ENCODE measurements around the gene MCF2L.

MCF2L gene

GRCh38 chr13:113033054-113033850 lies 64.2 kb downstream of the MCF2L start:
- no peak for DNase-seq (ENCODE audit: low spot score)

DNA sequence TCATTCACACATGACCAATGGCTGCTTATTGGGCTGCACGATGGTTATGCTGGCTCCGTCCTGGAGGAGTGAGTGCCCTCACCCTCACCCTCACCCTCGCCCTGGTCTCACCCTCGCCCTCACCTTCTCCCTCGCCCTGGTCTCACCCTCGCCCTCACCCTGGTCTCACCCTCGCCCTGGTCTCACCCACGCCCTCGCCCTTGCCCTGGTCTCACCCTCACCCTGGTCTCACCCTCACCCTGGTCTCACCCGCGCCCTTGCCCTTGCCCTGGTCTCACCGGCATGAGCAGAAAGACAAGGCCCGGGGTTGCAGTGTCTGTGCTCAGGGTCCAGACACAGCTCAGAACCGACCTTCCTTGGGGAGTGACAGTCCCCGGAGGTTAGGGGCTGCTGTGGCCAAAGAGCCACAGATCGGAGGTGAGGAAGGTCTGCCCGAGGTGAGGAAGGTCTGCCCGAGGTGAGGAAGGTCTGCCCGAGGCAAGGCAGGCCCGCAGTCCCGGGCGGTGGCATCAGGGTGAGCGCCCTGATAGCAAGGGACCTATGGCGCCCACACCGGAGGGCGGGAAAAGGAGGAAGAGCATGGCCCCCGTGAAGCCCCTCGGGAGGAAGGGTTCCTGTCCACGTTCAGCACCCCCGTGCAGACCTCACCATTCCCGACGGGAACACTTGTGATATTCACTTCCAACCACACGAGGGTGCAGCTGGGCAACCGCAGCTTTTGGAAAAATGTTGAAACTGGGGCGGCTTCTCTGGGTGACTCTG lies 65.6 kb downstream of the MCF2L start:
- peak; percentile 63 for DNase-seq (ENCODE audit: low spot score)

- no peak for DNase-seq (ENCODE audit: low spot score)
Measured at GRCh38 chr13:113035213-113035800, 66.3 kb downstream of the MCF2L start.

- no peak for DNase-seq (ENCODE audit: low spot score)
Measured at GRCh38 chr13:113036401-113036800, 67.4 kb downstream of the MCF2L start.

- no peak for DNase-seq (ENCODE audit: low spot score)
Measured at GRCh38 chr13:113040031-113040430, 71.0 kb downstream of the MCF2L start.

DNA sequence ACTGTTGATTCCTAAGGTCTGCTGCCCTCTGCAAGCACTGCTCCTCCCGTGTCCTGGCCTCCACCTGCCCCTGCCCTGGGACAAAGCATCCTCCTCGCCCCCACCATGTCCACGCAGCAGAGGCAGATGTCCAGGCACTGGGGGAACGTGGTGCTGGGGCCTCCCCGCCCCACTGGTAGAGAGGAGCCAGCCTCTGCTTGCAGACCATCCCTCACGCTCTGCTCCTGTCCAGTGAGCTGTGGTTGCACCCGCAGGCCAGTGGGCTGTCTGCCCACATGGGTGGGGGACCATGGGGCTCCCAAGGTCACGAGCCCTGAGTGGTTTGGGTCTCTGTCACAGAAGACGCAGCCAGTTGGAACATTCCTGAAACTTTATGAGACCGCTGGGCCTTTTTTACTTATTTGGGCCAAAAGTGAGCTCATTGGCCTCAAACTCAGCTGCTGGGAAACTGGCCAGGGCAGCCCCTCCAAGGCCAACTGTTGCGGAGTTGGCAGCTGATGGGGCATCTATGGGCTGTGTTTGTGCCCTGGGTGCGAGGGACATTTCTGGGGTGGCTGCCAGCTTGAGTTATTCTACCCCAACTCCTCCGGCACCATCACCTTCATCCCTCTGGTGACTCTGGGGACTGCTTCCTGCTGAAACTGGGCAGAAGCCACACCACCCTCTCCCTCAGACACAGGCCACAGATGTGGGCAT lies 71.7 kb downstream of the MCF2L start:
- DNase-seq (ENCODE audit: low spot score): peak; percentile 60

DNA sequence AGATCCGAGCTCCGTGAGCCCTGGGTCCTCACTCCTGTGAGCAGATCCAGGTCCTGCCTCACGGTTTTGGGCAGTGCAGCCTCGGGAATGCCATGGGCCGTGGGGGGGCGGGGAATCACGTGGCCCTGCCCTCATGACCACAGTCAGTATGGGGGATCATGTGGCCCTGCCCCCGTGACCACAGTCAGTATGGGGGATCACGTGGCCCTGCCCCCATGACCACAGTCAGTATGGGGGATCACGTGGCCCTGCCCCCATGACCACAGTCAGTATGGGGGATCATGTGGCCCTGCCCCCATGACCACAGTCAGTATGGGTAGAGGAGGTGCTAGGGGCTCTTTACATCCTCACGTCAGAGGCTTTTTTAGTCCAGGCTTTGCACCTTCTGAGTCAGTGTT lies 72.3 kb downstream of the MCF2L start:
- peak; percentile 75 for DNase-seq (ENCODE audit: low spot score)

DNA sequence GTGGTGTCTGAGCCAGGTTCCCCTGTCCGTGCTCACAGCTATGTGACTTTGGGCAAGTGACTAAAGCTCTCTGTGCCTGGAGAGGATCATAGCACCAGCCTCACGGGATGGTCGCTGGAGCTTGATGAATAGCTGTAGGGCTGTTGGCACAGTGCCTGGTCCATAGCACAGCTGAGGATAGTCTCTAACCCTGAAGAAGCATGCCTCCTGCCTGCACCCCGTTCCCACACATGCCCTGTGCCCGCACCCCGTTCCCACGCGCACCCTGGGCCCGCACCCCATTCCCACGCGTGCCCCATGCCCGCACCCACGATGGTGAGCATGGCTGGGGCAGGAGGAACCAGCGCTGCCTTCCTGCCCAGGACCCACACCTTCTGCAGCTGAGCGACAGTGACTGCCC lies 72.9 kb downstream of the MCF2L start:
- DNase-seq (ENCODE audit: low spot score): no peak

DNA sequence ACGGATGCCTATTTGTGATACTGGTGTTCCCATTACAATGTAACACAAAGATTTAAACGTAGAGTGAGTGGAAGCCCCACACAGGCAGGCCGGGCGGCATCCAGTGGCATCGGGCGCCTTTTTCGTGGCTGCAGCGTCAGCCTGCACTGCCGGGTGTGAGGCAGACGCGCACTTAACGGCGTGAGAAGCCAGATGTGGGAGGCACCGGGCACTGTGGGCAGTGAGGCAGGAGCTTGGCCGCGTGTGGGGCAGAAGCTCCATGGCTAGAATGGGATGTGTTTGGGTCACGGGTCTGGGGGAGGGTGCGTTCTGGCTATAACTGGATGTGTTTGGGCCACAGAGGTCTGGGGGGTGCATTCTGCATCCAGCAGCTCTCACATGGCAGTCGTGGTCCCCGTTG lies 73.4 kb downstream of the MCF2L start:
- DNase-seq (ENCODE audit: low spot score): no peak

GRCh38 chr13:113043001-113043630 lies 74.1 kb downstream of the MCF2L start:
- no peak for DNase-seq (ENCODE audit: low spot score)

DNA sequence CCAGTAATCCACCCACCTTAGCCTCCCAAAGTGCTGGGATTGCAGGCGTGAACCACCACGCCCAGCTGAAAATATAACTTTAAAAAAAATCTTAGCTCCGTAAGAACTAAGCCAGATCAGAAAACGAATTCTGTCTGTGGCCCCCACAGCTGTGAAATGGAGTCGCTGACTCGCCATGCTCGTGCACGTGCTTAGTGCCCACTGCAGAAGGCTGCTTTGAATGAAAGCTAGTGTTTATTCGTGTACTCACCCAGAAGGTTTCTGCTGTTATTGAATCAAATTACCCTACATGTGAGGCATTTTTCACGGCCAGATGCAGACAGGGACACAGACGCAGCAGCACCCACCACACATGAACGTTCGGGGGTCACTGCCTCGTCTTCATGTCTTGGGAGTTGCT lies 74.9 kb downstream of the MCF2L start:
- no peak for DNase-seq (ENCODE audit: low spot score)

DNA sequence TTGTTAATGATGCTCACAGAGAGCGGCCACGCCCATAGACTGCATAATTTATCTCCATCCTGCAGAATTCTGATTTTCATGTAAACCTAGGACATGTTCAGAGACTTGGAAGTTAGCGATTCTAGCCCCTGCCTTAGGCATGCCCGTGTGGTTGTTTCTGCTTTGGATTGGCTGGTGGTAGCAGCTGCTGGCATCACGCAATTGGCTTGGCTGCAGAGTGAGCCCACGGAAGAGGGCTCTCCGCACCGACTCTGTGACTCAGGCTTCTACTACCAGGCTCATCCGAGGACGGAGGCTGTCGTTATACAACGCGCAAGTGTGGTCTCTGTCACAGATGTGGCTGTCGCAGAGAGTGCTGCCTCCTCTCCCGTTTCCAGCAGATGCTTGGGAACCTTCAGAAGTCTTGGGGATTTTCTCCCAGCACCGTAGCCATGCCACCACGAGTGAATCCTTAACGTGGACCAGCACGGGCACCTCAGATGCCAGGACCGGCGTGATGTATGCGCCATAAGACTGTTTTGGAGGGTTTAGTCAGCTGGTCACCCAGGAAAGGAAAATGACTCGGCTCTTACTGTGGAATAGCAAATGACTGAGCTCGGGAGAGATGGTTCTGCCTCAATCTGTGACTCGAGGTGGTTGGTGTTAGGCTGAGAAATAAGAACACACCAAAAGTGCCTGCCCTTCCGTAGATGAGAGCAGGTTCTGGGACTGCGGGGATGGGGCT lies 75.5 kb downstream of the MCF2L start:
- peak; percentile 86 for DNase-seq (ENCODE audit: low spot score)

DNA sequence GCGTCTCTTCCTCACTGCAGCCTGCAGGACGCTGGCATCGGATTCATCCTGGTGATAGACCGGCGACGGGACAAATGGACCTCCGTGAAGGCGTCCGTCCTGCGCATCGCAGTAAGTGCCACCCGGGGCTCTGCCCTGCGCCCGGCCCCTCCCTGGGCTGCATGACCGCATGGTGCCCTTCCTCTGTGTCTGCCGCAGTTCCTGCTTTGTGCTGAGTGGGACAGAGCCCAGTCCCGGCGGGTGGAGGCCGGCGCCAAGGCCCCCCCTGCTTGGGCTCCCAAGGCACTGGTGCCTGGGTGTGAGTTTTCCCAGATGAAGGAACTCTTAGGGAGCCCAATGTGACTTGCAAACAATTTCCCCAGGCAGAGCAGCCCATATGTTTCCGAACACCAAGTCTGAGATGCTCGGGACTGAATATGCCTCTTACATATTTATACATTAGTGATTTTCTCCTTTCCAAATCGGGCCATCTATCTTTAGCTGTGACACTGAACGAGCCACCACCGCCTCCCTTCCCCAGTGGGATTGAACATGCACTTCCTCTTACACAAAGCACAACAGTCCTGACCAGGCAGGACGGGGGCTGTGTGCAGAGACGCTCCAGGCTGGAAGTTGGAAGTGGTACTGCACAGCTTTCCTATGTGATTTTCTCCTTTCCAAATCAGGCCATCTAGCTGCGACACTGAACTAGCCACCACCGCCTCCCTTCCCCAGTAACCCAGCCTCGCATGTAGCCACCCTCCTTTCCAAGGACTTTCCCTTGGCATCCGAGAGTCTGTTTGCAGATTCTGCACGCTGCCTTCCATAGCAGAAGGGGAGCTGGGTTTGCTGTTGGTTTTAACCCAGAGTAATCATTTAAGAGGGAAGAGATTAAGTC lies 76.5 kb downstream of the MCF2L start:
- DNase-seq (ENCODE audit: low spot score): peak; percentile 60

DNA sequence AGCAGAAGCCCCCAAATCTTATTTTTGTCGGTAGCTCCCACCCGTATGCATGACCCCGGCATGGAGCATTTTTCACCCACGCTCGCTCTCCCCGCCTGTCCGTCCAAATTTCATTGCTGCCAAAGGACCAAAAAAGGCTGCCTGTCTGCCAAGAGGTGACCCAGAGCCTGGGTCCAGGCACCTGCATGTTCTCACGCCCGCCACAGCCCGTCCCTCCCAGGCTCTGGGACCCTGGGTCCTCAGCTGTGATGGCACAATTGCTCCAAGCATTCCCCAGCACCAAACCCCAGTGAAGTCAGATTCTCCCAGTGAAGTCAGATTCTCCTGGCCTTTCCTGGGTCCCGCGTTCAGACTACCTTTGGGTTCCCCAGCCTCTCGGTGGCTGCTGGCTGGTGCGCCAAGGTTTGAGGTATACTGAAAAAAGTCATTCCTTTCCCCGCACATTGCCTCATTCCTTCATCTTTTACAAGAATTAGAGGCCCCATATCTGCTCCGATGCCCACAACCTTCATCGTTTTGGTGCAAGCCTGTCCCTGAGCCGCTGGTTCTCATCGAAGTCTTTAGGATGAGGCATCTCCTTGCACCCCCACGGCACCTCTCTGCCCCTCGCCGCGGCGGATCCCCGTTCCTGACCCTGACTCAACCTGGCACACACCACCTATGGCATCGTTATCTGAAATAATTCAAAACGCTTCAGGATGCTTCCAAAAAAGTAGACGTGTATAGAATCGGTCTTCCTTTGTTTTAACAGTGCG lies 77.3 kb downstream of the MCF2L start:
- no peak for DNase-seq (ENCODE audit: low spot score)

GRCh38 chr13:113046883-113047244 lies 77.8 kb downstream of the MCF2L start:
- no peak for DNase-seq (ENCODE audit: low spot score)

DNA sequence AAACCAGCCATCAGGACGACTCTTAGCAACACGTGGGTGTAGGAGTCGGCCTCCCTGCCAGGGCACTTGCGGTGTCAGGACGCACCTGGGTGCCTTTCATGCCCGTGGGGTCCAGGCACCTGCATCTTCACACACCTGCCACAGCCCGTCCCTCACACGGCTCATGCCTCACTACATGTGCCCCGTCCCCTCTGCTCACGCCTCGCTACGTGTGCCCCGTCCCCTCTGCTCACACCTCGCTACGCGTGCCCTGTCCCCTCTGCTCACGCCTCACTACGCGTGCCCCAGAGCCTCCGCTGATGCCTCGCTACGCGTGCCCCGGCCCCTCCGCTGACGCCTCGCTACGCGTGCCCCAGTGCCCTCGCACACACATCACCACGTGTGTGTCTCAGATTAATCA lies 78.6 kb downstream of the MCF2L start:
- DNase-seq (ENCODE audit: low spot score): no peak

DNA sequence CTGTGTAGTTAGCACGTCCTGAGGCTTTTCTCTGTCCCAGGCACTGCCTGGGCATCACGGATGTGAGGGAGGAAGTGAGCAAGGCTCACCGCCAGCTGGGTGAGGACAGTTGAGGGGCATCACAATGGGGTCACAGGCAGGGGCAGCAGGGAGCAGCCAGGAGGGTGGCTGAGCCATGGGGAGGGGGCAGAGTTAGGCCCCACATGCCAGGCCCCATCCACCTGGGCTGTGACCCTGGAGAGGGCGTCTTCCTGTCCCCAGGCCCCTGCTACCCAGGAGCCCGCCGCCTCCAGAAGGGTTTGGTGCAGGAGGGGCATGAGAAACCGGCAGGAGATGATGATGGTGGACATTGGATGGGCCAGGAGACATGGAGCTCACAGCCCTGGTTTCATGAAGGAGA lies 79.8 kb downstream of the MCF2L start:
- no peak for DNase-seq (ENCODE audit: low spot score)

DNA sequence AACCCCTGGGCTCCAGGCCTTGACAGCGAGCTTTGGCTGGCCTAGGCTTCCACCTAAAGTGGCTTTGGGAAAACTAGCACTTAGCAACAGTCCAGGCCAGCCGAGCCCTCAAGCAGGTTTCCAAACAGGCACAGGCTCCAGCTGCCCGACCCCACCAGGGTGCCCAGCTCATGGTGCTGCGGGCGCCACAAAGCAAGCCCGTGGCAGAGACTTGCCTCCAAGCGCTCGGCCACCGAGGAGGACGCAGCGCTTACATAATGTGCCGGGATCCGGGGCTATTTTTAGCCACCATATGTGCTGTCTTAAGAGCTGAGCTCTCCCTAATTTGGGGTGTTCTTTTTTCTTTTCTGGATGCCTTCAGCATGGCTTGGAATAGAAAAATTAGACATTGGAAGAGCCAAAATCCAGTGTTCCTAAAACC lies 80.5 kb downstream of the MCF2L start:
- no peak for DNase-seq (ENCODE audit: low spot score)

DNA sequence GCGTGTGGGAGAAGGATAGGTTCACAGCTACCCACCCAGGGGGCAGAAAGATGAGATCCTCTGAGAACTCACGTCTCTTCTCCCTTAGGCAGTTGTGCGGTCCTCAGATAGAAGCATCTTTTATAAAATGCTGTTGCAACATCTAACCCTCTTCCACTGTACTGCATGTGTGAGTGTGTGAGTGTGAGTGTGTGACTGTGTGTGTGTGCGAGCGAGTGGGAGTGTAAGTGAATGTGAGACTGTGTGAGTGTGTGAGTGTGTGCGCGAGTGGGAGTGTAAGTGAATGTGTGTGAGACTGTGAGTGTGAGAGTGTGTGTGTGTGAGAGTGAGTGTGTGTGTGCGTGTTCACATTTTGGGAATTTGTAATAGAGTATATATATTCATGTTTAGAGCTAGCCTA lies 81.0 kb downstream of the MCF2L start:
- no peak for DNase-seq (ENCODE audit: low spot score)
